GM12801 (cell line): ENCODE measurements around the gene PLB1.

Experiments used
- TF ChIP-seq, protein P1 (sequence below): IDR thresholded peaks from one replicate; pipeline ENCODE4 v1.5.1; 2011; ENCODE audit warnings: control low read depth; ENCODE audit not compliant: insufficient read length; ENCODE audit errors: extremely low read depth

The PLB1 gene

DNA sequence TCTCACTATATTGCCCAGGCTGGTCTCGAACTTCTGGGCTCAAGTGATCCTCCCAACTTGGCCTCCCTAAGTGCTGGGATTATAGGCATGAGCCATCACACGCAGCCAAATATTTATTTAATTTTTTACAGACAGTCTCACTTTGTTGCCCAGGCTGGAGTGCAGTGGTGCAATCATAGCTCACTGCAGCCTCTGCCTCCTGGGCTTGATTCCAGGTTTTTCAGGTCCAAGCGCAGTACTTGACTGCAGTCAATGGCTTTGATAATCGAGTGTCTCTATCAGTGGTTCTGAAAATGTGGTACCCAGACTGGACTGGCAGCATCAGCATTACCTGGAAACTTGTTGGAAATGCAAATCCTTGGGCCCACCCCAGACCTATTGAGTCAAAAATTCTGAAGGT, 63.1 kb downstream of the PLB1 start:
- TF ChIP-seq, protein P1, sequence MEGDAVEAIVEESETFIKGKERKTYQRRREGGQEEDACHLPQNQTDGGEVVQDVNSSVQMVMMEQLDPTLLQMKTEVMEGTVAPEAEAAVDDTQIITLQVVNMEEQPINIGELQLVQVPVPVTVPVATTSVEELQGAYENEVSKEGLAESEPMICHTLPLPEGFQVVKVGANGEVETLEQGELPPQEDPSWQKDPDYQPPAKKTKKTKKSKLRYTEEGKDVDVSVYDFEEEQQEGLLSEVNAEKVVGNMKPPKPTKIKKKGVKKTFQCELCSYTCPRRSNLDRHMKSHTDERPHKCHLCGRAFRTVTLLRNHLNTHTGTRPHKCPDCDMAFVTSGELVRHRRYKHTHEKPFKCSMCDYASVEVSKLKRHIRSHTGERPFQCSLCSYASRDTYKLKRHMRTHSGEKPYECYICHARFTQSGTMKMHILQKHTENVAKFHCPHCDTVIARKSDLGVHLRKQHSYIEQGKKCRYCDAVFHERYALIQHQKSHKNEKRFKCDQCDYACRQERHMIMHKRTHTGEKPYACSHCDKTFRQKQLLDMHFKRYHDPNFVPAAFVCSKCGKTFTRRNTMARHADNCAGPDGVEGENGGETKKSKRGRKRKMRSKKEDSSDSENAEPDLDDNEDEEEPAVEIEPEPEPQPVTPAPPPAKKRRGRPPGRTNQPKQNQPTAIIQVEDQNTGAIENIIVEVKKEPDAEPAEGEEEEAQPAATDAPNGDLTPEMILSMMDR: no peak

DNA sequence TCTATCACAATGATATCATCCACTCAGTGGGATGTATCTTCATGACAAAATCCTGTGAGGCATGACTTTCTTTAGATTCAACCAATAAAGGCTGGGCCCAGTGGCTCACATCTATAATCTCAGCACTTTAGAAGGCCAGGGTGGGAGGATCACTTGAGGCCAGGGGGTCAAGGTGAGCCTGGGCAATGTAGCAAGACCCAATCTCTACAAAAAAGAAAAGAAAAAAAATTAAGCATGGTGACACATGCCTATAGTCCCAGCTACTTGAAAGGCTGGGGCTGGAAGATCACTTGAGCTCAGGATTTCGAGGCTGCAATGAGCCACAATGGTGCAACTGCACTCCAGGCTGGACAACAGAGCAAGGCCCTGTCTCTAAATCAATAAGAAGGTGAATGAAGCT, 68.0 kb downstream of the PLB1 start:
- TF ChIP-seq, protein P1: no peak

DNA sequence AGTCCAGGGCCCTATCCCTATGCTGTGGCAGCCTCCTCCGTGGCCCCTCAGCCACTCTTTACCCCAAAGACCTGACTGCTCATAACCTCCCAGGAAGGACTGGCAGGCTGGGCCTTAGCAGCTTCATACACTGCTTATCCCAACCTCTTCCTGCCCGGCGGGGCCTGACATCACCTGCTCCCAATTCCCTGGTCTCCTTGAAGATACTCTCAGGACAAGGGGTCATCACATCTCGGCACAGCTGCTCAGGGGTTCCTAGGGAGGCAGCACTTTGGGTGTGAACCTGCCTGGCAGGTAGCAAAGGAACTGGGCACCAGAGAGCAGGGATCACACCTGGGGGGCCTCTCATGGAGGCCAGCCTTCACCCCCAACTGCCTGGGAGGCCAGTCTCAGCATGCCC, 68.5 kb downstream of the PLB1 start:
- TF ChIP-seq, protein P1: no peak

DNA sequence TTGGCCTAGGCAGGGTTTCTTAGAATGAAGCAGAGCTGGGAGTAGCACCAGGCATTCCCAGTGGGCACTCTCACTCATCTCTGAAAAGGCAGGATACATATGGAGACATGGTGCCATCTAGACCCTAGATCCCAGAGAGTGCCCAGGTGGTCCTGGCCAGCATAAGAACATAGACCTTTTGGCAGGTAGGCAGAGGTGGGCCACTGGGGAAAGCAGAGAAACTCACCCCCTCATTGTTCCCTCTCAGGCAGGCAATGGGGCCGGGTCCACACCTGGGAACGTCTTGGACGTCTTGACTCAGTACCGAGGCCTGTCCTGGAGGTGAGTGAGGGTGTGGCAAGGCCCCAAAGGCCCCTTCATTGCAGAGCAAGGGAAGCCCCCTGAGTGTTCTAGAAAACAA, 69.2 kb downstream of the PLB1 start:
- TF ChIP-seq, protein P1: no peak

DNA sequence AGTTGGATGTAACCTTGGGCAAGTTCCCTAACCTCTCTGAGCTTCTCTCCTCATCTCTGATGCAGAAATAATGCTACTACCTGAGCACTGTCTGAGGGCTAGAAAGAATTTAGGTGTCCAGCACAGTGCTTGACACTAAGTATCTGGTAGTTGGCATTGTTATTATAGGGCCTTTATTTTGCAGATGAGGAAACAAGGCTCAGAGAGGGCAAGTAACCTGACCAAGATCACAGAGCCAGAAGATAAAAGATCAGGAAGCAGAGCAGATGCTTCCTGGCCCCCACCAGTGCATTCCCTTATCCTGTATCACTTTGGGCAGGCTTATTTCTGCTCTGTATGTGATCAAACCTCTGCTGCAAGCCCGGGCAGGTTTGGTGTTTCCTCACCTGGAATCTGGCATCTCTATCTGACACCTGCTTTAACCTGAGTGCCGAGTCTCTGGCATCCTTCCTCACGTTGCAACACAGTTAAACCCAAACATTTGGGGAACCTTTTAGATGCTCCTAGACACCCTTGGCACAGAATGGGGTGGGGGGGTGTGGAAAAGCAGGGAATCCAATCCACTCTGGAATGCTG, 69.9 kb downstream of the PLB1 start:
- TF ChIP-seq, protein P1: no peak

DNA sequence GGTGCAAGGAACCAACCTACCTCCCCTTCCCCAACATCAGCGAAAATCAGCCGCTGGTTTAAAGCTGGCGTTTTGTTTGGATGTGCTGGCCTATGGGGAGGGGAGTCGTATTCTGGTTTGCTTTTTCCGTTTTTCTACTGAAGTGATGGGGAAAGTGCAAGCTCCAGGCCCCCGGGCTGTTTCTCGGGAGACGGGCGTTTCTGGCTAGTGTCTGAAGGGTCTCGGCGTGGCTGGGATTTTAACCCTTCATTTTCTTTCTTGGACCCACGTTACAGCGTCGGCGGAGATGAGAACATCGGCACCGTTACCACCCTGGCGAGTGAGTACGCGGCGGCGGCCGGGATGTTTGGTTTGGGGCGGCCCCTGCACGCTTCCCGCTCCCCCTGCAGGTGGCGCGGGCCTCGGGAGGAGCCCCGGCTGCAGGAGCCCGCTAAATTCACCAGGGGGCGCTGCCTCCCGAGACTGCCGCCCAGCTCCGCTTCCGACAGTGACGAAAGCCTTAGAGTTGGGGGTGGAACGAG, 70.7 kb downstream of the PLB1 start:
- TF ChIP-seq, protein P1: peak; percentile 49

DNA sequence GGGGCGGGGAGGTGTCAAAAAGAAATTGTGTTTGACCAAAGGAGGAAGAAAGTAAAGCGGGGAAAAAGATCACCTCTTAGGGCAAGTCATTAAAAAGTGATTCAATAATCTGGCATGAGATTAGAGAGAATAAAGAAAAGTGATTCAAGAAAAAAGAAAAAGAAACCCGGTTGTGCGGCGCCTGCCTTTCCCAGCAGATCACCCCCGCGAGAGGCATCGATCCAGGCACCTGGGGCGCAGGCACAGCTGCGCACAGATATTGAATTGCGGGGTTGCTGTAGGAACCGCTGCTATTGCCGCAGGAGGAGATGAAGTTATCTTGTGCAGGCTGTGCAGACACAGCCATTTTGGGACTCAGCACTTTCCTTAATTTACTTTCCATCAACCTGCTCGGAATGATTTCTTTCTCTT, 71.2 kb downstream of the PLB1 start:
- TF ChIP-seq, protein P1: no peak
